BE2C (cell line): ENCODE results near the gene TBL3. TPM values are rescaled to one million over a fixed set of nuclear protein-coding genes. Genes with fewer than 3 reads are reported as not detected.

Experiments used
- DNase-seq: peaks from one replicate; pipeline ENCODE4 v3.0.0-alpha.2; 2020
- H3K27me3 ChIP-seq: fragments of 250-450 bp; sonication (Bioruptor Pico); 2 replicates; pipeline ENCODE4 v1.5.1; 2020; ENCODE audit warnings: mild to moderate bottlenecking
- H3K36me3 ChIP-seq: fragments of 250-450 bp; sonication (Bioruptor Pico); 2 replicates; pipeline ENCODE4 v1.5.1; 2020; ENCODE audit warnings: mild to moderate bottlenecking
- H3K4me1 ChIP-seq: fragments of 250-450 bp; sonication (Bioruptor Pico); 2 replicates; pipeline ENCODE4 v1.5.1; 2020
- H3K4me3 ChIP-seq: 2 replicates; pipeline ENCODE4 v1.5.1; 2011; ENCODE audit warnings: low read depth, low read length
- H3K9me3 ChIP-seq: fragments of 250-450 bp; sonication (Bioruptor Pico); 2 replicates; pipeline ENCODE4 v1.5.1; 2020
- polyA plus RNA-seq: library from polyadenylated mRNA; unstranded; fragments of >200 nt; gene quantifications from one replicate; pipeline ENCODE4 v1.2.1, GENCODE V29; 2012; ENCODE audit warnings: low read depth, missing spikeins; ENCODE audit not compliant: insufficient read length, insufficient read depth
- TF ChIP-seq, protein P1 (sequence below): IDR thresholded peaks from 2 replicates; pipeline ENCODE4 v1.5.1; 2012; ENCODE audit warnings: mild to moderate bottlenecking, low read depth, low read length

Gene TBL3
- polyA plus RNA-seq: 123 TPM

DNA sequence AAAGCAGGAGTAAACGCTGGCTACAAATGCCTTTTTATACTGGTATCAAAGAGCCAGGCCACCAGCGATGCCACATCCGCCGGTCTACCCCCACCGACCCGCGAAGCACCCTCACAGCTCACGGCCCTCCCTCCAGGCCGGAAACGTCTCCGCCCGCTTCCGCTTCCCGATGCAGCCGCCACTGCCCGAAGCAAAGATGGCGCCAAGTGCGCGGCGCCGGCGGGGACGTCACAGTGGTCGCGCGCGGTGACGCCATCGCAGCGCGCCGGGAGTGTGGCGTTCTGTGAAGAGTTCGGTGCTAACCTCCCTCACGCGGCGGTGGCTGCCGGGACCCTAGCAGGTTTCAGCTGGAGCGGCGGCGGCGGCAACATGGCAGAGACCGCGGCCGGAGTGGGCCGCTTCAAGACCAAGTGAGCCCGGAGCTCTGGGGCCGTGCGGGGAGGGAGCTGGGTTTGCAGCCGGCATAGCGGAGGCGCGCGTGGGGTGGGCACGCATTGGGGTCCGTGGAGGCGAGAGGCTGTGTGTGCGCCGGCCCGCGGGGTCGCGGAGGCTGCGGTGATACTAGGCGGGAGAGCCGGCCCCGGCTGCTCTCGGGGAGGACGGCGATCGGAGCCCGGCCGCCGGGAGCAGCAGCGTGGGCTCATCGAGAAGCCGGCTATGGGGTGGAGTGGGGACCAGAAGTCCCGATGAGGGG, at the start of gene TBL3:
Gene TBL3 (plus strand): TSS at position 258 of the 694 bp plus-strand sequence. CDS start 112 bp downstream, at position 370.
- no peaks in the 10 kb centered on the region for H3K4me1 ChIP-seq
- H3K9me3 ChIP-seq: no peaks in the 10 kb centered on the region
- H3K27me3 ChIP-seq: no peaks in the 10 kb centered on the region
- peak within 1 kb of the TSS; percentile 93 for H3K4me3 ChIP-seq
- peak; percentile 96 for DNase-seq
- H3K36me3 ChIP-seq: peaks cover 32% of the 10 kb centered on the region
- TF ChIP-seq, protein P1, sequence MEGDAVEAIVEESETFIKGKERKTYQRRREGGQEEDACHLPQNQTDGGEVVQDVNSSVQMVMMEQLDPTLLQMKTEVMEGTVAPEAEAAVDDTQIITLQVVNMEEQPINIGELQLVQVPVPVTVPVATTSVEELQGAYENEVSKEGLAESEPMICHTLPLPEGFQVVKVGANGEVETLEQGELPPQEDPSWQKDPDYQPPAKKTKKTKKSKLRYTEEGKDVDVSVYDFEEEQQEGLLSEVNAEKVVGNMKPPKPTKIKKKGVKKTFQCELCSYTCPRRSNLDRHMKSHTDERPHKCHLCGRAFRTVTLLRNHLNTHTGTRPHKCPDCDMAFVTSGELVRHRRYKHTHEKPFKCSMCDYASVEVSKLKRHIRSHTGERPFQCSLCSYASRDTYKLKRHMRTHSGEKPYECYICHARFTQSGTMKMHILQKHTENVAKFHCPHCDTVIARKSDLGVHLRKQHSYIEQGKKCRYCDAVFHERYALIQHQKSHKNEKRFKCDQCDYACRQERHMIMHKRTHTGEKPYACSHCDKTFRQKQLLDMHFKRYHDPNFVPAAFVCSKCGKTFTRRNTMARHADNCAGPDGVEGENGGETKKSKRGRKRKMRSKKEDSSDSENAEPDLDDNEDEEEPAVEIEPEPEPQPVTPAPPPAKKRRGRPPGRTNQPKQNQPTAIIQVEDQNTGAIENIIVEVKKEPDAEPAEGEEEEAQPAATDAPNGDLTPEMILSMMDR: no peak

DNA sequence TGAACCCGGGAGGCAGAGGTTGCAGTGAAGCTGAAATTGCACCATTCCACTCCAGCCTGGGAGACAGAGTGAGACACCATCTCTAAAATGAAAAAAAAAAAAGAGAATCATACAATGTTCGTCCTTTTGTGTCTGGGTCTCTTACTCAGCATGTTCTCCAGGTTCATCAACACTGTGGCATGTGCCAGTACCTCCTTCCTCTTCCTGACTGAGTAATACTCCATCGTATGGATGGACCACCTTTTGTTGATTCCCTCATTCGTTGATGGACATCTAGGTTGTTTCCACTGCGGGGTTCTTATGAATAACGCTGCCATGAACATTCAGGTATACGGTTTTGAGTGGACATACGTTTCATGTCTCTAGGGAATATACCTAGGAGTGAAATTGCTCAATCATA, 49.5 kb upstream of the TBL3 start:
- TF ChIP-seq, protein P1: no peak
- DNase-seq: no peak
- Histone ChIP-seq H3K9me3 (no peaks in the 10 kb centered on the region; the same call in 1 of the 2 replicates), H3K4me1 (no peaks in the 10 kb centered on the region), H3K27me3 (peaks cover 45% of the 10 kb centered on the region), H3K36me3 (no peaks in the 10 kb centered on the region), H3K4me3 (no peak overlapping the region)

DNA sequence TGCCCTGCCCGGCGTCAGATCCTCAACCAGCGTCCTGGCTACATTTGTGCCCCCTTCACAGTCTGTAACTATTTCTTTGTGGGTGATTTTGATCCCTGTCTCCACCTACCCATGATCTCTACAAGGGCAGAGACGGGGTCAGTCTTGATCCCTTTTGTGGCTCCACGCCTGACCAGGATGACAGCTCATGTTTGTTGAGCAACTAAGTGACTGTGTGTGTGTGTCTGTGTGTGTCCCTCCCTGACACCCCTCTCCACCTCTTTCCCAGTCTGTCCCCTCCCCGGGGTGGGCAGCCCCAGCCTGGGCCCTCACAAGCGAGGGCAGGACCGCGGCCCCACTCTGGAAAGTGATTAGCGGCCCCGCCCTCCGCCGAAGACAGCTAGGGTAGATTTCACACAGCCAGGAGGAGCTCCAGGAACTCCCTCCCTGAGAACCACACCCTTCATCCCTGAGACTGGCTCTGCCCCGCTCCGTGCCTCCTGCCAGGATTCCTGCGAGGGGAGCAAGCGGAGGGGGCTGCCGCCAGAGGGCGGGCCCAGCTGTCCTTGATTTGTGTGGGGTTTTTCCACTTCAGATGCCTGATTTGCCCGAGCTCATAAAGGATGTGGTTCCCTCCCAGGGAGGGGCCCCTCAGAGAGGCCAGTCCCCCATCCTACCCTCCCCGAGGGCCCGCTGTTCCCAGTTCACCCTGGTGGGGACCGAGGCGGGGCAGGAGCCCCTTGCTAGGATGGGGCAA, 48.4 kb upstream of the TBL3 start:
- TF ChIP-seq, protein P1: peak; percentile 43
- no peaks in the 10 kb centered on the region for H3K4me1 ChIP-seq
- DNase-seq: peak; percentile 60
- peaks cover 35% of the 10 kb centered on the region for H3K27me3 ChIP-seq
- H3K4me3 ChIP-seq: no peak overlapping the region
- no peaks in the 10 kb centered on the region; the same call in 1 of the 2 replicates for H3K9me3 ChIP-seq
- H3K36me3 ChIP-seq: no peaks in the 10 kb centered on the region

DNA sequence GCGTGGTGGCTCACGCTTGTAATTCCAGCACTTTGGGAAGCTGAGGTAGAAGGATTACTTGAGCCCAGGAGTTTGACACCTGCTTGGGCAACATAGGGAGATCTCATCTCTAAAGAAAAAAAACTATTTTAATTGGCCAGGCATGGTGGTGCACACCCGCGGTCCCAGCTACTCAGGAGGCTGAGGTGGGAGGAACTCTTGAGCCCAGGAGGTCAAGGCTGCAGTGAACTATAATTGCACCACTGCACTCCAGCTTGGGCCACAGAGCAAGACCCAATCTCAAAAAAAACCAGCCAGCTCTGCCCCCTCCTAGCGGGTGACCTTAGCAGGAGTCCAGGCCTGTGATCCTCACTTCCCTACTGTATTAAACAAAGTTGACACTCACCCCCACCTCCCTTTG, 47.8 kb upstream of the TBL3 start:
- H3K36me3 ChIP-seq: no peaks in the 10 kb centered on the region
- no peaks in the 10 kb centered on the region for H3K4me1 ChIP-seq
- peaks cover 29% of the 10 kb centered on the region for H3K27me3 ChIP-seq
- DNase-seq: no peak
- H3K9me3 ChIP-seq: no peaks in the 10 kb centered on the region; the same call in 1 of the 2 replicates
- TF ChIP-seq, protein P1: no peak
- H3K4me3 ChIP-seq: no peak overlapping the region

DNA sequence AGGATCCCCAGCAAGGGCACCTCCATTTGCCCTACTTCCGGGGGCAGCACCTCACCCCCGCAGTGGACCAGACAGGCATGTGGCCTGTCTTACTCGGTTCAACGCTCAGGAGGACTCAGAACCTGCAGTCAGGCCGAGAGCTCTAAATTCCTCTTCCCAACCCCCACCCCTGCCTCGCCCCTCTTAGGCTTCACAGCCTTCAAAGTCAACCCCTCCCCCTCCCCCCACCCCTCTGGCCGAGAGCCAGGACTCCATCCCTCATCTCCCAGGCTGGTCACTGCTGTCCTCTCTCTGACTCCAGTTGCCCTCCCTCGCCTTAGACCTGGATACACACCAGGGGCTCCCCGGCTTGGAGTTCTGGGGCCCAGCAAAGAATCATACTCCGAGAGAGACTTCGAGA, 45.6 kb upstream of the TBL3 start:
- no peaks in the 10 kb centered on the region for H3K4me1 ChIP-seq
- TF ChIP-seq, protein P1: no peak
- H3K36me3 ChIP-seq: no peaks in the 10 kb centered on the region
- H3K9me3 ChIP-seq: no peaks in the 10 kb centered on the region; the same call in 1 of the 2 replicates
- peaks cover 10% of the 10 kb centered on the region for H3K27me3 ChIP-seq
- no peak for DNase-seq
- H3K4me3 ChIP-seq: no peak overlapping the region

DNA sequence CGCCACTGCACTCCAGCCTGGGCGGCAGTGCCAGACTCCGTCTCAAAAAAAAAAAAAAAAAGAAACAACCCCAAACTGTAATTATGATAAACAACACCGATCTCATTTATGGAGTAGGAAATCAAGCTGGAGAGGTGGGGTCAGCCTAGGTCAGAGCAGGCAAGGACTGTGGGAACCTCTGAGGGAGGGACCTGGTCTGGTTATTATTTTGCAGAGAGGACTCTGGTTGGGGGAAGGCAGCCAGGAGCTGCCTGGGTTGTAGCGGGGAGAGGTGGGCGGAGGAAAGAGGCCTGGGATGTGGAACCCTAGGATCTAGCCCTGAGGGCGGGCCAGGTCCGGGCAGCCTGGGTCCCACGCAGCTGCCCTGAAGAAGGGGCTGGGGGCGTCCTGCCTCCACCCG, 42.7 kb upstream of the TBL3 start:
- Histone ChIP-seq H3K36me3 (no peaks in the 10 kb centered on the region), H3K9me3 (no peaks in the 10 kb centered on the region), H3K4me1 (no peaks in the 10 kb centered on the region), H3K27me3 (no peaks in the 10 kb centered on the region), H3K4me3 (peak overlapping the region; percentile 61)
- DNase-seq: peak; percentile 61
- TF ChIP-seq, protein P1: no peak
